ENCODE measurements around the gene UGT1A9.

Gene UGT1A9

DNA sequence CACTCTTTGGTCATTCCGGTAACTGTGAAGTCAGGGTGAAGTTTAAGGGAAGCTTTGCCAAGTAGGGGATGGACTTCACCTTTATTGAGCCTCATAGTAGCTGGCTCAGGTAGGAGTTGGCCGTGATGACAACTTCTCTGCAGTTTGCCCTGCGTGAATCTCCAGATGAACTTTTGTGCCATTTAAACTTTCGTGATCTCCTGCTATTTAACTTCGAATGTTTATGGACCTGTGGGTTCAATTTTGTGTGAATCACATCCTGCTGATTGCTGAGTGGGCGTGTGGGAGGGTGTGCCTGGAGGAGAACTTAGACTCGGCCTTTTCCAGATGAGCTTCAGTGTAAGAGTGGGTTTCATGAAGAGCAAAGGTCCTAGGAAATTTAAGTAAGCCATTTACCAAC, 92.6 kb downstream of the UGT1A9 start:
- no peak for DNase-seq

DNA sequence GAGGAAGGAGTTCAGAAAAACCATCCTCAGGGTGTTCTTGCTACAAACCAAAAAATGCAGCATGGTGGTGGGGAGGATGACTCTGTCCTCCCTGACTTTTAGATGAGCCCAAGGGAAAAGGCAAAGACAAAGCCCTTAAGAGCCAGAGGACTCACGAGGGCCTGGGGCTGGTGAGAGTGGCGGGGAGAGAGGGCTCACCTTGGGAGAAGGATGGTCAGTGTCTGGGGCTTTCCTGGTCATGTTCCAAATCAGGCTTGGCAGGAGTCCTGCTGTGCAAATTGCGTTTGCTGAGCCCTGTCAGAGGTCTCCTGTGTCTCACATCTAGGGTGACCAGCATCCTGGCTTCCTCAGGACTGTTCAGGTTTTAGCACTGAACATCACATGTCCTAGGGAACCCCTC, 93.1 kb downstream of the UGT1A9 start:
- no peak for DNase-seq

DNA sequence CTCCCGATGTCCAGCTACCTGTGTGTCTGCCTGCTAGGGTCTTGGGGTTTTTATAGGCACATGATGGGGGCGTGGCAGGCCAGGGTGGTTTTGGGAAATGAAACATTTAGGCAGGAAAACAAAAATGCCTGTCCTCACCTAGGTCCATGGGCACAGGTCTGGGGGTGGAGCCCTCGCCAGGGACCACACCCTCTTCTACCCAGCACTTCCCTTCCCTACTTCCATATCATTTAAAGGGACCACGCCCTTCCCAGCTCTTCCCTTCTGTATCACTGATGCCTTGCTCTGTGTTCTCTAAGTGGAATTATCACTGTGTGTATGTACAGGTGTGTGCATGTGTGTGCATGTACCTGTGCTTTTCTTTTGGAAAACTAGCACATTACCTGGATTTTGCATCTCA, 94.7 kb downstream of the UGT1A9 start:
- DNase-seq, result no peak

DNA sequence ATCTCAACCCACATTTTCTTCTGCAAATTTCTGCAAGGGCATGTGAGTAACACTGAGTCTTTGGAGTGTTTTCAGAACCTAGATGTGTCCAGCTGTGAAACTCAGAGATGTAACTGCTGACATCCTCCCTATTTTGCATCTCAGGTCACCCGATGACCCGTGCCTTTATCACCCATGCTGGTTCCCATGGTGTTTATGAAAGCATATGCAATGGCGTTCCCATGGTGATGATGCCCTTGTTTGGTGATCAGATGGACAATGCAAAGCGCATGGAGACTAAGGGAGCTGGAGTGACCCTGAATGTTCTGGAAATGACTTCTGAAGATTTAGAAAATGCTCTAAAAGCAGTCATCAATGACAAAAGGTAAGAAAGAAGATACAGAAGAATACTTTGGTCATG, 96.4 kb downstream of the UGT1A9 start:
- no peak for DNase-seq

DNA sequence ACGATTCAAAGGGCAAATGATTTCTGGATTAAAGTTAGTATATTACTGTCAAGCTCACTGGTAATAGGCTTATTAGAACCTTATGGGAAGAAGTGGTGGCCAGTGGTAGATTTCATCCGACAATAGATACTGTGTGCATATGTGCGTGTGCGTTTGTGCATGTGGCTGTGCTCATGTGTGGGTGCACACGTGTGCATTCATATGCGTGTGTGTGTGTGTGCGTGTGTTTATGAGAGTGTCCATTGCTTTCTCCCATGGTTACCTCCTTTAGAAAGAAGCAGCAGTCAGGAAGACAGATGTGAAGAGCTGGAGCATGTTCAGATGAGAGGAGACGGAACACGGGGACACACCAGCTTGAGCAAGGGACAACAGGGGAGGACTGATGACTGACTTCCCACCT, 97.6 kb downstream of the UGT1A9 start:
- no peak for DNase-seq

DNA sequence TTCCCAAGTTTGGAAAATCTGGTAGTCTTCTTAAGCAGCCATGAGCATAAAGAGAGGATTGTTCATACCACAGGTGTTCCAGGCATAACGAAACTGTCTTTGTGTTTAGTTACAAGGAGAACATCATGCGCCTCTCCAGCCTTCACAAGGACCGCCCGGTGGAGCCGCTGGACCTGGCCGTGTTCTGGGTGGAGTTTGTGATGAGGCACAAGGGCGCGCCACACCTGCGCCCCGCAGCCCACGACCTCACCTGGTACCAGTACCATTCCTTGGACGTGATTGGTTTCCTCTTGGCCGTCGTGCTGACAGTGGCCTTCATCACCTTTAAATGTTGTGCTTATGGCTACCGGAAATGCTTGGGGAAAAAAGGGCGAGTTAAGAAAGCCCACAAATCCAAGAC, 100.5 kb downstream of the UGT1A9 start:
- no peak for DNase-seq

DNA sequence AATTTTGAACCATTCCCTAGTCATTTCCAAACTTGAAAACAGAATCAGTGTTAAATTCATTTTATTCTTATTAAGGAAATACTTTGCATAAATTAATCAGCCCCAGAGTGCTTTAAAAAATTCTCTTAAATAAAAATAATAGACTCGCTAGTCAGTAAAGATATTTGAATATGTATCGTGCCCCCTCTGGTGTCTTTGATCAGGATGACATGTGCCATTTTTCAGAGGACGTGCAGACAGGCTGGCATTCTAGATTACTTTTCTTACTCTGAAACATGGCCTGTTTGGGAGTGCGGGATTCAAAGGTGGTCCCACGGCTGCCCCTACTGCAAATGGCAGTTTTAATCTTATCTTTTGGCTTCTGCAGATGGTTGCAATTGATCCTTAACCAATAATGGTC, 100.9 kb downstream of the UGT1A9 start:
- DNase-seq, result no peak

DNA sequence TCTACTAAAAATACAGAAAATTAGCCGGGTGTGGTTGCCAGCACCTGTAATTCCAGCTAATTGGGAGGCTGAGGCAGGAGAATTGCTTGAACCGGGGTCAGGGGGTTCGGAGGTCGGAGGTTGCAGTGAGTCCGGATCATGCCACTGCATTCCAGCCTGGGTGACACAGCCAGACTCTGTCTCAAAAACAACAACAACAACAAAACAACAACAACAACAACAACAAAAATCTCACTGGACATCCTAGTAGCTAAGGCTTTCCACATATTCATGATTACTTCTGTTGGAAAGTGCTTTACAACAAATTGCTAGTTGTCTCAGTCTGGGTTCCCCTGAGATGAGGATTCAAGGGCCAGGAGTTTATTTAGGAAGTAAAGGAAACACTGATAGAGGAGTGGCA, 102.2 kb downstream of the UGT1A9 start:
- DNase-seq, result no peak

DNA sequence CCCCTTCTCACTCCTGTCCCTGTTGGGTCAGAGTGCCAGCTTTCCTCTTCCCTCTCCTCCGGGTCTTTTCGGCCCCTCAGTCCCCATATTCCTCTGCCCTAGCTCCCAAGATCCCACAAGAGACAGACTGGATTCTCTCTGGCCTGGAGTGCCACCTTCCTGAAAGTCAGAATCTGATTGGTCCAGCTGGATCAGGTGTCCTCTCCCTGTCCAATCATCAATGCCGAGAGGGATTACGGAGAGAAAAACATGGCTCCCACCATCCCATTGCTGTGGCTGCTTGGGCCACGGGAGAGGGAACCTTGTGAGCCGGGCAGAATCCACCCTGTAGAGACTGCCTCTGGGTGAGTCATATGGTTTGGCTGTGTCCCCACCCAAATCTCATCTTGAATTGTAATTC, 103.7 kb downstream of the UGT1A9 start:
- no peak for DNase-seq

DNA sequence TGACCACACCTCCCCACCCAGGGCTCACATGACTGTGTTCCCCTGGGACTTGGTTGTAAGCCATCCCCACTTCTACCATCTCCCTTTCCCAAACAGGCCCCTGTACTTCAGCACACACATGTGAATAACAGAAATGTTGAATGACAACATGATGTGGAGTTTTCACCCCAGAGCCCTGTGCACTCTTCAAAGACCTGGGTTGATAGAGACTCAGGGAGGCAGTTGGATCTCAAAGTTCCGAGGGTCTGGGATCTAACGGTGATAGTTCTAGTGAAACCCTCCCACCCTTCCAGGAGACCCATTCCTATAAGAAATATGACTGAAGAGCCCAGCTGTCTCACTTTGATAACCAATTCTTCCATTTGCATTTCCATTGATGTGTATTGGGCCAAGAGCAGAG, 106.3 kb downstream of the UGT1A9 start, which contains the start of gene MROH2A:
TSS of gene MROH2A (plus strand) at position 301 of the 400 bp plus-strand sequence. CDS start 1,029 bp downstream, outside the sequence.
- no peak for DNase-seq

DNA sequence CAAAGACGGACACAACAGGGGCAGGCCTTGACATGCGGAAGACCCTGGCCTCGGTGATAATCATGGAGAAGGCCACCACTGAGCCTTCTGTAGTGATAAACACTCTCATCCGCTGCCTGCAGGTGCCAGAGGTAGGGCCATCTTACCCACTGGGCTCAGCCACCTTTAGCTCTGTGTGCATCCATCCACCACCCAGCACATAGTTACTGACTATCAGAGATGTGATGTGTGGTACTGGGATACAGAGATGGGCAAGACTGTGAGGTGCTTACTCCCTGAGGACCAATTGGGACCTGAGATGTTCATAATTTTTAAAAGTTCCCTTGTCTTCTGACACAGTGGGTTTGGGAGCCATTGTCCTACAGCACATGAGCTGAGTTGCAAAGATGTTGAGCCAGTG, 108.0 kb downstream of the UGT1A9 start:
- no peak for DNase-seq

DNA sequence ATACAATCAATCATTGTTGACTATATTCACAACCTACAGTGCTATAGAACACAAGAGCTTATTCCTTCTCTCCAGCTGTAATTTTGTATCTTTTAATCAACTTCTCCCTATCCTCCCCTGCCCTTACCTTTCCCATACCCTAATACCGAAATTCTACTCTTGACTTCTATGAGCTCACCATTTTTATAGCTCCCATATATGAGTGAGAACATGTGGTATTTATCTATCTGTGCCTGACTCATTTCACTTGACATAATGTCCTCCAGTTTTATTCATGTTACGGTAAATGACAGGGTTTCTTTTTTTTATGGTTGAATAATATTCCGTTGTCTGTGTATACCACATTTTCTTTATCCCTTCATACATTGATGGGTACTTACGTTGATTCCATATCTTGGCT, 109.1 kb downstream of the UGT1A9 start:
- DNase-seq, result no peak

DNA sequence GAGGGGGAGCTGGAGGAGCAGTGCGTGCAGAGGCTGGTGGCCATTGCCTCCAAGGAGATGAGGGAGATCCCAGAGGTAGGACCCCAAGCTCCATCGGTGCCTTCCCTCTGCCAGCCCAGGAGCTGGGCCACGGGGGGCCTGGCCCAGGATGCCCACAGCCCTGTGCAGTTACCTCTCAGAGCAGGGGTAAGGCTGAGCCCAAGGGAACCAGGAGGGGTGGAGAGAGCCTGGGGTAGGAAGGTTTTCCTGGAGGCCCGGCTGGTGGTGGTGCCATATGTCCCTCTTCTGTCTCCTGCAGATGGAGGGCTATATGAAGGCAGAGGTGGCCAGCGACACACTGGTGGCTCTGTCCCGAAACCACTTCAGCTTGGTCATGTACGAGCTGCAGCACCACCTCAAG, 117.9 kb downstream of the UGT1A9 start:
- DNase-seq, result no peak

DNA sequence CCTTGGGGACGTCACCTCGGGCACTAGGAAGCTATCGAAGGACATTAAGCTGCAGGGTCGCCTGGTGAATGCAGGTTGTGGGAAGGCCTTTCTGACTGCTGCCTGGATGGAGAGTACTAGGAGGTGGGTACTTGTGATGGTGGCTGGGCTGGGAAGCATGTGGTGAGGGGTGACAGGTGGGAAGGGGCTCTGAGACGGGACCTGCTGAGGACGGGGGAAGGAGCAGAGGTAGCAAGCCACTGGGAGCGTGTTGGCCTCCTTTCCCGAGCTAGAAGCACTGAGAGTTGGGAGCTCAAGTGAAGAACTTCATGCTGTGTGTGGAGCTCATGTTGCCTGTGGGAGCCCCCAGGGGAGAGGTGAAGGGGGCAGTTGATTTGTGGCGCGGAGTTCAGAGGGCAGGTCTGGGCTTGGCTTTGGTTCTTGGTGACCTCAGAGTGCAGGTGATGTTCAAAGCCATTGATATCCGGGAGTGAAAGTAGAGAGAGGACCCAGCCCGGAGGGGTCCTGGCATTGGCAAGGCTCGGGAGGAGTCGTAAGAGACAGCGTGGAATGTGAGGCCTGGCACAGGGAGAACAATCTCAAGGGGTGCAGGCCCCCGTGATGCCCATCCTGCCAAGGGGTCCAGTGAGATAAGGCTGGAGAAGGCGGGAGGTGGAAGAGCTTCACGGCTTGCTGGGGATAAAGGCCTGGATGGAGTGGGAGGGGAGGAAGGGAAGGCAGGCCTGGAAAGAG, 119.6 kb downstream of the UGT1A9 start:
- no peak for DNase-seq

DNA sequence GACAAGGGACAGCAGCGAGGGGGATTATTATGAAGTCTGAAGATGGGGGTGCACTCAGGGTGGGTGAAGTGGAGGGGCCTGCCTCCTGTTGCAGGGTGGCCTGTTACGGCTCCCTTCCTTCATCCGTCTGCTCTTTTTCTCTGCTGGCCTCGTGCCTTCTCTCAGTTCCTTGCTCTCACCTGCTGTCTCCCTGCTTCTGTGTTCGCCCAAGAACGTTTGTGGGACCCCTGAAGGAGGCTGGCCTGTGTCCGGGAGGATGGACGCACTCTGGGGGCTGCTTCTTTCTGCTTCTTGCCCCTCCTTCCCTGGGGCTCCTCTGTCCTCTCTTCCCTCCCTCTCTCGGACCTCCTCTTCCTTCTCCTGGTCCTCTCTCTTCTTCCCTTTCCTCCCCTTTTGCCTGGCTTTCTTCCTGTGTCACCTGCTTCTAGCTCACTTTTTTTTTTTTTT, 120.2 kb downstream of the UGT1A9 start:
- no peak for DNase-seq

DNA sequence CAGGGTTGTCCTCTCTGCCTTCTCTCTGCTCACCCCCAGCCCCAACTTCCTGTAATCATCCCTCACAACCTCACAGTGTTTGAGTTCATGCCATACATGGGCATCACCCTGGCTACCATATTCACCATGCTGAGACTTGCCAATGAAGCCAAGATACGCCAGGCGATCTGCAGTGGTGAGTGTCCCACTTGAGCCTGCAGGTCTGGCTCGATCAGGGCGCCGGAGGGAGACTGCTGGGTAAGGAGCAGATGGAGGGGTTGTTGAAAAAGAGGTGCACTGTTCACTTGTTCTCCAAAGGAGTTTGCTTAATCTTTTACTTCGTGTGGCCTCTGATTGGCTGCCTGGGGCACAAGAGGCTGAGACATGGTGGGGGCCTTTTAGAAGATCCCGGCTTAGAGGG, 121.0 kb downstream of the UGT1A9 start:
- no peak for DNase-seq

DNA sequence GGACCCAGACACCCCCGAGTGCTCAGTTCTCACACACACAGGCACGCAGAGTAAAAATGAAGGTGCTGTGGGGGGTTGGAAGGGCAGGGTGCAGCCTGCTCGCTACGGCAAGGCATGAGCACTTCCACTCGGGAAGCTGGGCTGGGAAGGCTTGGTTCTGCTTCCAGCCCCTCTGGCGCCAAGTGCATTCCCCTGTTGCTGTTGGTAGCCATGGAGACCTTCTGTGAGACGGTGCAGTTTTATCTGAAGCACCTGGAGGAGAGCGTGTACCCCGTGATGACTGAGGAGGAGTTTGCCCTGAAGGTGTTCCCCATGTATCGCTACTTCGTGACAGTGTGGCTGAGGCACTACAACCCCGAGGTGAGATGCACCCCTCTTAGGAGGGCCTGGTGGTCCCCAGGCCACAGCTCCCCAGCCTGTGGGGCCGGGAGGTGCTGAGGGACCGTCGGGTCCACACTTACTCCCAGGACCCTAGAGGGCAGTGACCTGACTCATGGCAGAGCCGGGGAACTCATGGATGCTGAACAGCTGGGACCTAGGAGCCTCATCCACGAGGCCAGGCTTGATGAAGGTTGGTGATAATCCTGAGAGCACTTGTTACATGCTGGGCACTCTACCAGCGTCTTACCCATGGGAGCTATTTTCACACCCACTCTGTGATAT, 121.9 kb downstream of the UGT1A9 start:
- DNase-seq, result no peak

DNA sequence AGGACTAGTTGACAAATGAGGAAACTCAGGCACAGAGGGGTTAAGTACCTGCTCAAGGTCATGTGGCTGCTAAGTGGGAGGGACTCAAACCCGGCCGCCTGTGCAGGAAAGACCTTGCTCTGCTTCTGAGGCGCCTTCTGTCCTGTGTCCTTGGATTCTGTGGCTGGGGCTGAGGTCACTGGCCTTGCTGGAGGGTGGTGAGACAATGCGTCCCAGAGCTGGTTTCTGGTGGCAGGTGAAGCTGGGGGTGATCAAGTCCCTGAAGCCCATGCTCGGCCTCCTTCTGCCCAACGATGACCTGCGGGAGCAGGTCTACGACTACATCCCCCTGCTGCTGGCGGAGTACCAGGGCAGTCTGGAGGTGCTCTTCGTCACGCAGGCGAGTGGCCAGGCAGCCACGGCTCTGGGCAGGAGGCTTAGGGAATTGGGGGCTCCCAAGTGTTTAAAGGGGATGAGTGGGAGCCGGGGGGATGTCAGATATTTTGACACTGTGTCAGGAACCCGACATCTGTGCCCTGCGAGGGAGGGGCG, 122.5 kb downstream of the UGT1A9 start:
- no peak for DNase-seq

DNA sequence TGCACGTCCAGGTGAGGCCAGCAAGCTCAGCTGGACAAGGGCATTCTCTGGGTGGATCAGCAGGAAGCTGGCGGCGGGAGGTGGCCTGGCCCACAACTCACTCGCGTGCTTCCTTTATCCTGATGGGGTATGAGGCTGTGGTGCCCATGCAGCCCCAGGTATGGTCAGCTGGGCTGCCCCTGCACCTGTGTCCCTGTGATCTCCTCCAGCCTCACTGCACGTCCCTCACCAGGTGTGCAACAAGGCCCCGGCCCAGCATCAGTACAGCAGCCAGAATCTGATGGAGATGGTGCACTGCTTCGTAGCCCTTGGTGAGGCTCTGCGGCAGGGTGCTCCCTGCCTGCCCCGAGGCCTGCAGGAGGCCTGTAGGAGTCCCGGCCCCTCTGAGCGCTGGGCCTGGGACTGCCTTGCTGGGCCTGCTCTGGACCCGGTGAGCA, 124.1 kb downstream of the UGT1A9 start:
- DNase-seq, result no peak

DNA sequence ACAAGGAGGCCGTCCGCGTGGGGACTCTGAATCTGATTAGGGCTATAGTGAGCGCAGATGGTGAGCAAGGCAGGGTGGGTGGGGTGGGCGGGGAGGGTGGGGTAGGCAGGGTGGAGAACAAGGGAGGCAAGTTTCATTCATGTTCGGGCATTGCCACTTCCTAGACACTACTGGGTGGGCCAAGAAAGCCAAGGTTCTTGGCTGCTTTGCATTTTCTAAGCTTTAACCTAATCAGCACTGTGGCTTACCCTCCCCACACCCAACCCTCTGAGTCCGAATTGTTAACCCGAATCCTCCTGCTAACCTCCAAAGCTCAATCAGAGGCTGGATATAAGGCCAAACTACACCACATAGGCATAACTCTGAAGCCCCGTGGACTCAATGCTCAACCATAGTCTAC, 124.6 kb downstream of the UGT1A9 start:
- DNase-seq, result no peak

DNA sequence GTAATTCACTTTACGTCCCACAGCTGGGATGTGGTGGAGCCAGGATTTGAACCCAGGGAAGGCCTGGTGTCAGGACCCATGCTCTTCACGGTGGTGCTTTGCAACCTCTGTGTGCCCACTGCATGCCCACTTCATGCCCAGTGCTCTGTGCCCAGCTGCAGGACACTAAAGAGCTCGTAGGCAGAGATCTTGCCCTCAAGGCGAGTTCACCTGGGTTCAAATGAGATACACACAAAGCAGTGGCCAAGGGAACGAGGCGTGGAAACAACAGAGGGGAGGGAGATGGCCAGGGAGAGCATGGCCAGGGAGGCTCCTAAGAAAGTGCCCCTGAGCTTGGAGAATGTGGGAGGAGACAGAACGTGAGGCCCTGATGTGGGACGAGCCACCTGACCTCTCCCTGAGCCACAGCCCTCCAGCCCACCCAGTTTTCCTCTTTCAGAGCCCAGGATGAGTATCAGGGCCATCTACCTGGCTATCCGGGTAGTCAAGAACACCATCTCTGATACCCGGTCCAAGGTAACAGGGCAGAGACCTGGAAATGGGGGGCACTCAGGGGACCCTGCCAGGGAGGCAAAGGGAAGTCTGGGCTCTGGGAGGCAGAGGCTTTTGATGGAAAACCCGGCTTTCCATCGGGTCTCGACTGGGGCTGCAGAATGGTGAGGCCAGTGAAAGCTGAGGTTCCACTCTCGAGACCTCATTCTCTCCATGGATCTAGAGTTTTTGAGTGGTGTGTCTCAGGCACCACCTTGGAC, 126.8 kb downstream of the UGT1A9 start:
- no peak for DNase-seq

DNA sequence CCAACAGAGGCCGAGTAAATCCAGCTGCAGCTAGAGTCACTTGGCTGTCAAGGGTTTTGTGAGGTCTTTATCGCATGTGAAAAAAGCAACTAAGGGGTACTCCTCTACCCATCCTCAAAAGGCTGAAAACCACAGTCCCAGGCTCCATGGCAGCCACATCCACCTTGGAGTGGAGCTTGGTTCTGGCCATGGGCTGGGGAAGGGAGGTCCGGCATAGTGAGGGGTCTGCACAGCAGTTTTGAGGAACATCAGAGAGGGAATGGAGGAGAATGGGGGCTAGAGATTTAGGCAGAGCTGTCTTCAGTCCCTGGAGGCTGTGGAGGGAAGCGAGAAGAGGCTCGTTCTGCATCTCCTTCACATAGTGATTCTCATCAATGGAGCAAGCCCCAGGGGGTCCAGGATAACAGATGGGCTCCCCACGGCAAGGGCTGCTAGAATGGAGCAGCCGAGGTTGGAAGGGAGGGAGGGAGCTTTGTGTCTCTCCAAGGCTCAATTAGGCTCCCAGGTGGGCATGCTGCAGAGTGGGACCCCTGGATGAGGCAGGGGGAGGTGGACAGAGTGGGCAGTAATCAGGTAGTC, 127.5 kb downstream of the UGT1A9 start:
- no peak for DNase-seq

DNA sequence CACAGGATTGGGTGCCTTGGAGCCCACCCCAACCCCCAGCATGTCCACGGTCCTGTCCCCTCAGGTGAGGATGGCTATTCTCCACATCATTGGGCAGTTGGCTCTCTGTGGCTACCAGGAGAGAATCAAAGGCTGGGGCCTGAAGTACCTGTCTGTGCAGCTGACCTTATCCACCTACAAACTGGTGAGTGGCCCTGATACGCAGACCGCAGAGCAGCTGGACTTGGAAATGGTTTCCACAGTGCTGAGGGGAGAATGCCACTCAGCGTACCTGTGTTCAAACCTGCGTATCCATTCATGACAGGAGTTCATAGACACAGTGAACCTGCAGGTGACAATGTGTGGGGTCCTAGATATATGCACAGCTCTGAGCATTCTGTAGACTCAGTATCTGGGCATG, 128.0 kb downstream of the UGT1A9 start:
- no peak for DNase-seq

All from GF-D8 (cell line).